Epithelial cell of prostate (primary cell): ENCODE data around the gene FAM228B.
"Not testable (repeated sequence)": the region's sequence is repeated elsewhere in the genome, so short reads cannot be mapped to it uniquely, and the experiment has no call there.

Experiments used
- DNase-seq: peaks from one replicate; pipeline ENCODE4 v3.0.0-alpha.2; 2011; ENCODE audit warnings: low read depth, low spot score
- H3K27ac ChIP-seq: fragments of 450-650 bp; 2 replicates; pipeline ENCODE4 v1.5.1; 2017; ENCODE audit warnings: mild to moderate bottlenecking

Gene FAM228B

GRCh38 chr2:24123195-24123921 is at the start of gene FAM228B, which contains the start of gene PFN4:
TSS of gene FAM228B (plus strand) at chr2:24123469. CDS start at chr2:24124362, 893 bp downstream.
TSS of gene PFN4 (minus strand) at chr2:24123334. CDS start at chr2:24122535, 799 bp downstream.
- no peak for DNase-seq

GRCh38 chr2:24073816-24074215 is 49.5 kb upstream of the FAM228B start:
- H3K27ac ChIP-seq: no peak overlapping the region

More at GRCh38 chr2:24123195-24123921, at the start of gene FAM228B, which contains the start of gene PFN4:
- H3K27ac ChIP-seq: peak within 1 kb of the TSS; percentile 64

GRCh38 chr2:24075259-24075658 is 48.0 kb upstream of the FAM228B start:
- H3K27ac ChIP-seq: peak overlapping the region; percentile 97
- DNase-seq: no peak

More at GRCh38 chr2:24073816-24074215, 49.5 kb upstream of the FAM228B start:
- DNase-seq: no peak

GRCh38 chr2:24075915-24076848 is 47.1 kb upstream of the FAM228B start, which contains the start of gene SF3B6:
TSS of gene SF3B6 (minus strand) at chr2:24076326. CDS start at chr2:24076229, 97 bp downstream.
- peak; percentile 96 for DNase-seq

GRCh38 chr2:24076849-24077534 is 46.3 kb upstream of the FAM228B start:
- H3K27ac ChIP-seq: peak overlapping the region; percentile 97
- DNase-seq: no peak

More at GRCh38 chr2:24075915-24076848, 47.1 kb upstream of the FAM228B start, which contains the start of gene SF3B6:
- H3K27ac ChIP-seq: peak within 1 kb of the TSS; percentile 97

GRCh38 chr2:24077535-24077877 is 45.8 kb upstream of the FAM228B start:
- H3K27ac ChIP-seq: peak overlapping the region; percentile 97
- DNase-seq: no peak

GRCh38 chr2:24077879-24078278 is 45.4 kb upstream of the FAM228B start:
- no peak for DNase-seq
- H3K27ac ChIP-seq: peak overlapping the region; percentile 97

- no peak for DNase-seq
- H3K27ac ChIP-seq: peak overlapping the region; percentile 98
Measured at GRCh38 chr2:24080701-24081100, 42.6 kb upstream of the FAM228B start.

- DNase-seq: no peak
- H3K27ac ChIP-seq: peak overlapping the region; percentile 98
Measured at GRCh38 chr2:24082787-24083566, 40.3 kb upstream of the FAM228B start.

- peak overlapping the region; percentile 98 for H3K27ac ChIP-seq
- DNase-seq: peak; percentile 73
Measured at GRCh38 chr2:24083567-24084385, 39.5 kb upstream of the FAM228B start.

GRCh38 chr2:24084386-24085199 is 38.7 kb upstream of the FAM228B start, which contains the start of gene TP53I3:
TSS of gene TP53I3 (minus strand) at chr2:24084834. CDS start at chr2:24084326, 508 bp downstream.
- DNase-seq: no peak

GRCh38 chr2:24085200-24085489 is 38.1 kb upstream of the FAM228B start:
- peak overlapping the region; percentile 98 for H3K27ac ChIP-seq
- no peak for DNase-seq

More at GRCh38 chr2:24084386-24085199, 38.7 kb upstream of the FAM228B start, which contains the start of gene TP53I3:
- H3K27ac ChIP-seq: peak within 1 kb of the TSS; percentile 98

- DNase-seq: no peak
Measured at GRCh38 chr2:24086241-24086640, 37.0 kb upstream of the FAM228B start.

GRCh38 chr2:24087032-24087431 is 36.2 kb upstream of the FAM228B start:
- no peak overlapping the region for H3K27ac ChIP-seq
- no peak for DNase-seq

More at GRCh38 chr2:24086241-24086640, 37.0 kb upstream of the FAM228B start:
- no peak overlapping the region for H3K27ac ChIP-seq

GRCh38 chr2:24088821-24089359 is 34.4 kb upstream of the FAM228B start:
- H3K27ac ChIP-seq: no peak overlapping the region
- no peak for DNase-seq

GRCh38 chr2:24093270-24093669 is 30.0 kb upstream of the FAM228B start:
- not testable (repeated sequence) for DNase-seq, H3K27ac ChIP-seq

GRCh38 chr2:24095171-24095677 is 28.0 kb upstream of the FAM228B start:
- not testable (repeated sequence) for H3K27ac ChIP-seq, DNase-seq
